AML-193 (cell line): Measurements from ENCODE around the gene ZFYVE1.
"Not testable (repeated sequence)": the region's sequence is repeated elsewhere in the genome, so short reads cannot be mapped to it uniquely, and the experiment has no call there.

Source experiments
- DNase-seq, 2 experiments: peaks; one replicate each; lab custom pipeline; 2025; lab: John Stamatoyannopoulos, UW

ZFYVE1 gene

GRCh38 chr14:73004641-73005040 is 22.3 kb downstream of the ZFYVE1 start:
- DNase-seq = not testable (repeated sequence)

DNA sequence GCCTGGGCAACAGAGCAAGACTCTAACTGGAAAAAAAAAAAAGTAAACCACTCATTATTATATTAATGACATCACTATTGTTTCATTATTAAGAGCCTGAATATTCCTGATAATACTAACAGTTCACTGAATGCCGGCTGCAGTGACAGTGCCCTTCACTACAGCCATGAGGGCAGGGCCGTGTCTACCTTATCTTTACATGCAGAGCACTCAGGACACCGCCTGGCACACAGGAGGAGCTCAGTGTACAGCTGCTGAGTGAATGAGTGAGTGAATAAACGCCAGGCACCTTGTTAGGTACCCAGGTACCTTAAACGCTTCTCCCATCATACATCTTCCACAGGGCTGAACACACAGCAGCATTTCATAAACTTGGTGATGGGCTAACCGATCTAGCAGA is 23.2 kb downstream of the ZFYVE1 start:
- DNase-seq = no peak

GRCh38 chr14:73000073-73000472 is 26.8 kb downstream of the ZFYVE1 start:
- DNase-seq = no peak

DNA sequence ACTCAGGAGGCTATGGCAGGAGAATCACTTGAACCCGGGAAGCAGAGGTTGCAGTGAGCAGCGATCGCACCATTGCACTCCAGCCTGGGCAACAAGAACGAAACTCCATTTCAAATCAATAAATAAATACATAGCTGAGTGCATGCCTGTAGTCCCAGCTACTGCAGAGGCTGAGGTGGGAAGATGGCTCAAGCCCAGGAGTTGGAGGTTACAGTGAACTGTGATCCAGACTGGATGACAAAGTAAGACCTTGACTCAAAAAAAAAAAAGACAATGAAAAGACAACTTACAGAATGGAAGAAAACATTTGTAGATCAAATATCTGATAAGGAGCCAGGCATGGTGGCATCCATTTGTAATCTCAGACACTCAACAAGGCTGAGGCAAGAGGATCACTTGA is 27.6 kb downstream of the ZFYVE1 start:
- no peak for DNase-seq

DNA sequence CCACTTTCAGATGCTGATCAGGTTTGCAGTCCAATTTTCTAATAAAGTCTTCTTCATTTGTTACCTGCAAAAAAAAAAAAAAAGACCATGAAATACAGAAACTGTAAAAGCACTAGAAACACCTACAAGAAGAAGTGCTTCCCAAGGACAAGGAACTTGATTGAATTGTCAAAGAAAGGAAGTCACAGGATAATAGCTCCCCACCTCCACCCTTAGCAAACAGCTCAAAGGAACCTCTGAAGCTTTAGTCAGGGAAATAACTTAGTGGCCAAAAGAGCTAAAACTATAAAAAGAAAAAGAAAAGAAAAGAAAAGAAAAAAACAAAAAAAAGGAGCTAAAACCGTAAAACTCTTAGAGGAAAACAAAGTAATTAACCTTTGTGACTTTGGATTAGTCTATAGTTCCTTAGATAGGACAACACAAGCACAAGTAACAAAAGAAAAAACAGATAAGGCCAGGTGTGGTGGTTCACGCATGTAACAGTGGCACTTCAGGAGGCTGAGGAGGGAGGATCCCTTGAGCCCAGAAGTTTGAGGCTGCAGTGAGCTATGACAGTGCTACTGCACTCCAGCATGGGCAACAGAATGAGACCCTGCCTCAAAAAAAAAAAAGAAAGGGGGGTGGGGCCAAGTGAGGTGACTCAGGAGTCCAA is 28.5 kb downstream of the ZFYVE1 start:
- no peak for DNase-seq

GRCh38 chr14:72996916-72997315 is 30.0 kb downstream of the ZFYVE1 start:
- no peak for DNase-seq

- DNase-seq = no peak
These were observed 36.7 kb downstream of the ZFYVE1 start for GRCh38 chr14:72990171-72990570.

DNA sequence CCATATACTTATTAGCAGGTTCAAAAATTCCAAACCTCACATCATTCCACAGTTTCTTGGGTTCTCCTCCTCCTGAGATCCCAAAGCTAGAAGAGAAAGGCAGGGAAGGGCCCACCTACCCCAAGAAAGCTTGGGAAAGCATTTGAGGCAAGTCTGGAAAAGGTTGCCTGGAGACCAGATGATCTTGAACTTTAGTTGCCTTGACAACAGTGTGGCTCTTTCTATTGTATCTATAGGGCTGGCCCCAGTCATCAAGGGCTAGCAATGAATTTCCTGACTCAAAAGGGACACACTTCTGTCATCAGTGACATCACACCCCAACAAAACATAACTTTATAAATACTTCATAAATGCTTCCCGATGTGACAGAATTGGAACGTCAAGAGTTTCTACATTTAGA is 40.0 kb downstream of the ZFYVE1 start:
- no peak for DNase-seq

DNA sequence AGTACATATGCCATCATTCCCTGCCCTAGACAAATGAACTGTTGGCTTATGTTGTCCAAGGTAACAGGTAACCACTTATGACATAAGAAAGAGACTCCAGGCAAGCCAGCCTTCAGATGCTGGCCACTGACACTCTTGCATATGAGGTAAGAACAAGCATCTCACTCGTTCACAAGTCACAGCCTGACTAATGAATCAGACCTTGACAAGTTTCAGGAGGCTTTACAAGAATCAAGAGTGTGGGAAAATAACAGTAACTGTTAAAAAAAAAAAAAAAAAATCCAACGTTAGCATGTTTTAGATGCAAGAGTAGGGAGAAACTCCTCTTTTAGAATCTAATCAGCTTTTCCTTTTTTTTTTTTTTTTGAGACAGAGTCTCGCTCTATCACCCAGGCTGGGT is 40.7 kb downstream of the ZFYVE1 start:
- DNase-seq = no peak

DNA sequence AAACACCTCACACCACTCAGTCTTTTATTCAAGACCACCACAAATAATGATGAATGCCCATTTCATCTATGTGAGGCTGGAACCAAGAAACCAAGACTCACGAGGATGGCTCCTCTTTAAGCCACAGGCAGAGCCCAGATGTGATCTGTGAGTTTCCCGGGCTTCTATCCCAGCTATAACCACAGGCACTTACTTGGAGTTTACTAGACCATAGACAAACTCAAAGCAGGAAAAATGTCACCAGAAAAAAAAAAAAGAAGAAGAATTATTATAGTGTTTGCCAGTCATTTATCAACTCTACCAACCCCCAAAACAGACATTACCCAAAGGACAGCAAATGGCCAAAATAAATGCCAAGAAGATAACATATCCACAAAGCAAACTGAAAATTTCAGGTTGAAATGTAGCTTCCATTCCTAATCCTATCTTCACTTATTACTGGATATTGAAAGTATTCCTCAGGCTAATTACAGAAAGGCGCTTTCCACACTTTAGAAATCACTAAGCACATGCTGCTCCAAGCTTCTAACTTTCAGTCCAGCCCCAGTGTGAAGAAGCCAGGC is 44.7 kb downstream of the ZFYVE1 start:
- no peak for DNase-seq

DNA sequence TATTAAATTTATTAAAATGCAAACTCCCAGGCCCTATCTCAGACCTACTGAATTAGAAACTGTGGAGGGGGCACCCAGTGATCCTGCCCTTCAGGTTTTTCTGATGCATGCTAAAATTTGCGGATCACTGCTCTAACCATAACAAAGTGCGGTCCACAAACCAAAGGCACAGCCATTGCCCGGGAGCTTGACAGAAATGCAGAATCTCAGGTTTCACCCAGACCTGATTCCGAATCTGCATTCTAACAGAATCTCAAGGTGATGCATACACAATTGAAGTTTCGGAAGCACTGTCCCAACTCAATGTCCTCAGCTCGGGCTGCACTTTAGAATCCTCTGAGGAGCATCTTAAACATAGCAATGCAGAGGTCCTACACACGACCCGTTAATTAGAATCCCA is 46.0 kb downstream of the ZFYVE1 start:
- DNase-seq = no peak

- no peak for DNase-seq
These were observed 48.0 kb downstream of the ZFYVE1 start for GRCh38 chr14:72978856-72979255.

- DNase-seq = no peak
These were observed 51.1 kb downstream of the ZFYVE1 start for GRCh38 chr14:72975770-72976169.

GRCh38 chr14:72974661-72975060 is 52.2 kb downstream of the ZFYVE1 start:
- no peak for DNase-seq

DNA sequence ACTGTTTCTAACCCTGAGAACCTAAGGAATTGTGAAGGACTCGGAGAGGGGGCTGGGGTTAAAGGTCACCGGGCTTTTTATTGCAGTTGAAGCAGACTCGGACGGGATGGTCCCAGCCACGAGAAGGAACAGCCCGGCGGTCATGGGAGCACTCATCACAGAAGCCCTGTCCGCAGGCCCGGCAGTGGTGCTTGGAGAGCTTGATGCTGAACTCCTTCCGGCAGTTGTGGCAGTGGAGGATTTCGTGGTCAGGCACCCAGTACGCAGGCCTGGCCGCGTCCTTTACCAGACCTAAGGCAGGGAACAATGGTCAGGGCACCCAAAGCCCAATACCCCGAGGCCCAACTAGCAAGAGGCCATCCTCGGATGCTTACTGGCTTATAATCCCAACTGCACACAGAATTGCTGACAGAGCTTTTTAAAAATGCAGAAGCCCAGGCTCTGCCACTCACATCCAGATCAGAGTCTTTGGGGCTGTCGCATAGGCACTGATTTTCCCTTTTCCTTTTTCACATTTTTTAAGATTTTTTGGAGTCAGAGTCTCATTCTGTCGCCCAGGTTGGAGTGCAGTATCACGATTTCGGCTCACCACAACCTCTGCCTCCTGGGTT is 56.0 kb downstream of the ZFYVE1 start:
- DNase-seq = no peak

DNA sequence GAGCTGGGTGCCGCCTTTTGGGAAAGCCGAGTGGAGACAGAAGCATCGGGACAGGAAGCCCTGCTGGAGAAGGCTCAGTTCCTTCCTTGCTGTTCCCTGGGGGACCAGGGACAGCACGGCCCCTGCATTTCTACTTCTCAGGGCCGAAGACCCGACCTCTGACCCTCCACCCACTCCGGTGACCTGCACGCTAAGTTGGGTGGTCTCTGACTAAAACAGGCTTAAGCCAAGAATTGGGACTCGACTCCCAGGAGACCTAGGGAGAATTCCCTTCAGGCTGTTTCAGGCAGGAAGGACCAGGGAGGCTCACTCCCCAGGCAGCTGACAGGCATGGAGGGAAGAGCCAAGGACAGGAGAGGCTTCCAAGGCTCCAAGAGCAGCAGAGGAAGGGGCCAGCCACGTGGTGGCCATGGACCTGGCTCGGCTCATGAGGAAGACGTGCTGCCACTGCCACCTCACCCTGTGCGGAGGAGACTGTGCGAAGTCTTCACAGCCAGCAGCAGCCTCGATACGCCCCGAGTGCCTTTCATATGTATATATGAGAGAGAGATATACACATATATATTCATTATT is 56.8 kb downstream of the ZFYVE1 start:
- DNase-seq = no peak

DNA sequence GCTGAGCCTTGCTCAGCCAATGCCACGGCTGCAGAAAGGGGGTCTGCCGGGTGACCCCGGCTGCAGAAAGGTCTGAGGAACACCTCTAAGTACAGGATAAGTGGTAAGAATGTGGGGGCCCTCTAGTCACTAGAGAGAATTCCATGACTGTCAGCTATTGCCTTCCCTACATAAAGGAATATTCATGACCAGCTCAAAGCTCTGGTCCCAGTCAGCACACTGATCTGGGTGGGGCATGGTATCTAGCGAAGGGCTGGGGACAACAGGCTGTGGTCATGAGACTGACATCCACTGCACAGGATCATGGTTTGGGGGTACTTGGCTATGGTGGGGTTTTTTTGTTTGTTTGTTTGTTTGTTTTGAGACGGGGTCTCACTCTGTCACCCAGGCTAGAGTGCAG is 58.6 kb downstream of the ZFYVE1 start:
- DNase-seq = no peak

DNA sequence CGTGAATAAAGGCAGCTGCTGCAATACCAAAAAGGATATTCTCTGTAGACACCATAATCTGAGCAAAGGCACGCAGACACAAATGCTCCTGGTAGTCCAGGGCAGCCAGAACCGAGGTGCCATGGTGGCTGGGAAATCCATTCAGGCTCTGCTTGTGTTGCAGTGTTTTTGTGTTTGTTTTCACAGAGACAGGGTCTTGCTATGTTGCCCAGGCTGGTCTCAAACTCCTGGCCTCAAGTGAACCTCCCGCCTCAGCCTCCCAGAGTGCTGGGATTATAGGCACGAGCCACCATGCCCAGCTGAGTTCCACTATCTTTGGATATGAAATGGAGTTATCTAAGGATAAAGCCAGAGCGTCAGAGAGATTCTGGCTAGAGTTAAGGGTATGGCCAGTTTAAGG is 60.9 kb downstream of the ZFYVE1 start:
- no peak for DNase-seq

DNA sequence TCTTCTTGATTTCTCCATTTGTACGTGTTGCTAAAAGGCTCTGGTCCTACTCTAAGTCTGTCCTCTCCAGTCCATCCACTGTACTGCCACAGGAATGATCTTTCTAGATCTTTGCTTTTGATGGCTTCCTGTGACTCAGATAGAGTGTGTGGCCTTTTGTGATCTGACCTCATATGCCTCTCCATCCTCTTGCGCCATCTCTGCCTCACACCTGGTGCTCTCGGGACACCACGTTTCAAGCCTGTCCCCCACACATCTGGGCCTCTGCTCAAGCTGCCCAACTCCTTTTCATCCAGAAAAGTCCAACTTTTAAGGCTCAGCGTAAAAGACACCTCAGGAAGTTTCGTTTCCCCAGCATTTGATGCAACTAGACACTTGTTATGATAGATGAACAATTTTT is 61.7 kb downstream of the ZFYVE1 start:
- DNase-seq = no peak

GRCh38 chr14:72962829-72963312 is 64.0 kb downstream of the ZFYVE1 start:
- DNase-seq = no peak

DNA sequence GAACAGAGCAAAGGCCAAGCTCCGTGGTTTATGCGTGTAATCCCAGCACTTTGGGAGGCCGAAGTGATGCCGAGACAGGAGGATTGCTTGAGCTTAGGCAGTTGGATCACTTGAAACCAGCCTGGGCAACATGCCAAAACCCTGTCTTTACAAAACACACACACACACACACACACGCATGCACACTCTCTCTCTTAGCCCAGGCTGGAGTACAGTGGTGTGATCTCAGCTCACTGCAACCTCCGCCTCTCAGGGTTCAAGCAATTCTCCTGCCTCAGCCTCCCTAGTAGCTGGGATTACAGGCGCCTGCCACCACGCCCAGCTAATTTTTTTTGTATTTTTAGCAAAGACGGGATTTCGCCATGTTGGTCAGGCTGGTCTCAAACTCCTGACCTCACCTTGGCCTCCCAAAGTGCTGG is 64.6 kb downstream of the ZFYVE1 start:
- DNase-seq = not testable (repeated sequence)

- DNase-seq = no peak
These were observed 65.1 kb downstream of the ZFYVE1 start for GRCh38 chr14:72961579-72962335.
